LNCAP (cell line): ENCODE measurements around the gene NBDY.

Experiments
- TF ChIP-seq, protein P1 (sequence below): fragments of 450-650 bp; IDR thresholded peaks from 2 replicates; pipeline ENCODE4 v1.5.1; 2017; ENCODE audit warnings: mild to moderate bottlenecking

NBDY gene

GRCh38 chrX:56729152-56729850, at the start of gene NBDY:
TSS of gene NBDY (plus strand) at chrX:56729243. CDS start at chrX:56729354, 111 bp downstream.
- TF ChIP-seq, protein P1, sequence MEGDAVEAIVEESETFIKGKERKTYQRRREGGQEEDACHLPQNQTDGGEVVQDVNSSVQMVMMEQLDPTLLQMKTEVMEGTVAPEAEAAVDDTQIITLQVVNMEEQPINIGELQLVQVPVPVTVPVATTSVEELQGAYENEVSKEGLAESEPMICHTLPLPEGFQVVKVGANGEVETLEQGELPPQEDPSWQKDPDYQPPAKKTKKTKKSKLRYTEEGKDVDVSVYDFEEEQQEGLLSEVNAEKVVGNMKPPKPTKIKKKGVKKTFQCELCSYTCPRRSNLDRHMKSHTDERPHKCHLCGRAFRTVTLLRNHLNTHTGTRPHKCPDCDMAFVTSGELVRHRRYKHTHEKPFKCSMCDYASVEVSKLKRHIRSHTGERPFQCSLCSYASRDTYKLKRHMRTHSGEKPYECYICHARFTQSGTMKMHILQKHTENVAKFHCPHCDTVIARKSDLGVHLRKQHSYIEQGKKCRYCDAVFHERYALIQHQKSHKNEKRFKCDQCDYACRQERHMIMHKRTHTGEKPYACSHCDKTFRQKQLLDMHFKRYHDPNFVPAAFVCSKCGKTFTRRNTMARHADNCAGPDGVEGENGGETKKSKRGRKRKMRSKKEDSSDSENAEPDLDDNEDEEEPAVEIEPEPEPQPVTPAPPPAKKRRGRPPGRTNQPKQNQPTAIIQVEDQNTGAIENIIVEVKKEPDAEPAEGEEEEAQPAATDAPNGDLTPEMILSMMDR: no peak

- TF ChIP-seq, protein P1: peak; percentile 55
These were observed 2.4 kb upstream of the NBDY start for GRCh38 chrX:56726605-56727004.

- TF ChIP-seq, protein P1: no peak
These were observed 1.5 kb upstream of the NBDY start for GRCh38 chrX:56727531-56727930.

DNA sequence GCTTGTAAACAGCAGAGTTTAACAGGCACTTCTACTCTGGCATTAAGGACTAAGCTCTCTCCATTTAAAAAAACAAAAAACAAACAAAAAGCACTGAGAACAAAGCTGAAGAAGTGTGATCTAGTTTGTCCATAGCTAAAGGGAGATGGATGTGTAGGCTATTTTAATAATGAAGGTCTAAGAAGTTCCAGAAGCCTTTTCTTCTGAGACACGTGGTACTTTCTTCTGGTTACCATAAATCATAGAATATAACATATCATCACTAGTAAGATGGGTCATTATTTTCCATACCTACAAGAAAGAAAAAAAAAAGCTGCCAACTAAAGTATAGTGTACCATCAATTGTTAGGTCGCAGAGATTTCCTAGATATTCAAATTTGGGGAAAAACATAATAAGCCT, 722 bp upstream of the NBDY start:
- TF ChIP-seq, protein P1: no peak

GRCh38 chrX:56728752-56729151, 291 bp upstream of the NBDY start:
- TF ChIP-seq, protein P1: no peak

DNA sequence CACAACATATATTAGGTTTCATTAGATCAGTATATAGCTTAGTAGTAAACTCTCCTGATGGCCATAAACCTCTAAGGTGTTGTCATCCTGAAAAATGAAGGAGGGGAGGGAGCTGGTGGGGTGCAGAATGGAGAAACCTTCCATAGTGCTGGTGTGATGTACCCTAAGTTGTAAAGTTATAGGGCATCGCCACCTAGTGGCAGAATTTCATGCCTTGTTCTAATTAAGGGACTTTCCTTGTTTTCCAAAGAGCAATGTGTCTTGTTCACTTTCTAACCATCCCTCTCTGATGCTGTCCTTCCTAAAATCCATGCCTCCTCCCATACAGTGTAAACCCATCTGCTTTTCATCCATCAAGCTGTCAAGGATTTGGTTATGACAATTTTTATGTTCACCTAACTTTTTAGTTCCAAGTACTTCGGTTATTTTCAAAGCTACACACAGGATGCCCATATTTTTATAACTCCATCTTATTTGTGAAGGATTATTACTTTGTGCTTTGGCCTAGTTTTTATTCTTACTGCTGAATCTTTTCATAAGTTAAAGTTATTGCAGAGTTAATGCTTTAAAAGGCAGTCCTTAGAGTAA, 4.5 kb downstream of the NBDY start:
- TF ChIP-seq, protein P1: peak; percentile 34; the same call in 1 of the 2 replicates

GRCh38 chrX:56736219-56736618, 7.2 kb downstream of the NBDY start:
- TF ChIP-seq, protein P1: no peak
